HCT116 (cell line): ENCODE measurements around the gene CDH22. TPM values are rescaled to one million over a fixed set of nuclear protein-coding genes. Genes with fewer than 3 reads are reported as not detected.

Source experiments
- ATAC-seq: fragments of 200-7000 bp; cut with Tn5 transposase; 2 replicates; pipeline ENCODE4 v1.9.1; 2020; ENCODE audit warnings: mild to moderate bottlenecking, moderate library complexity
- BruUV-seq: library from RNA; stranded (reverse); fragments of 400-500 nt; replicated peaks from 2 replicates; lab custom pipeline; 2021; lab: Mats Ljungman, UMichigan
- CTCF ChIA-PET: fragments of 300-600 bp; sonication (Branson Sonifier 250); formaldehyde crosslinking; loops from one replicate; lab custom pipeline; 2021; ENCODE audit warnings: antibody characterized with exemption; lab: Charles Lee
- POLR2A ChIA-PET: fragments of 300-600, 350-600 bp; sonication (Branson Sonifier 250); formaldehyde crosslinking; loops from one replicate; lab custom pipeline; 2021; ENCODE audit warnings: antibody characterized with exemption; lab: Charles Lee
- RAD21 ChIA-PET, 2 experiments: fragments of 300-600 bp; sonication (Branson Sonifier 250); formaldehyde crosslinking; loops; one replicate each; lab custom pipeline; 2023; ENCODE audit warnings: low total read pairs in 2 of 2; ENCODE audit not compliant: uncharacterized antibody in 2 of 2, unreplicated experiment in 2 of 2, low non-redundant PET in 1 of 2; lab: Charles Lee
- DNase-seq: peaks from one replicate; pipeline ENCODE4 v3.0.0-alpha.2; 2010; ENCODE audit warnings: low read depth, low spot score
- H2AFZ ChIP-seq: fragments of 200-600 bp; shearing (Covaris generic), sonication (generic); 2 replicates; pipeline ENCODE4 v1.6.1; 2017; ENCODE audit warnings: low read depth, mixed run types, mixed read lengths, antibody characterized with exemption, low read length; ENCODE audit not compliant: poor library complexity, severe bottlenecking
- H3K27ac ChIP-seq: 2 replicates; pipeline ENCODE4 v1.5.1; 2012; ENCODE audit warnings: low read depth, low read length
- H3K27me3 ChIP-seq: fragments of 200-600 bp; sonication (generic); 2 replicates; pipeline ENCODE4 v1.6.1; 2016; ENCODE audit warnings: mixed run types, low read length, mixed read lengths; ENCODE audit not compliant: insufficient read depth
- H3K36me3 ChIP-seq, 2 experiments: fragments of 200-500 bp in 1 of 2; fragments of 200-600 bp in 1 of 2; sonication (Bioruptor generic) in 1 of 2; sonication (generic) in 1 of 2; 2 replicates each; pipeline versions ENCODE4 v1.5.1 to v1.6.1; 2014 to 2016; ENCODE audit warnings: low read length in 2 of 2, inconsistent platforms in 1 of 2, mixed read lengths in 1 of 2, mixed run types in 1 of 2; ENCODE audit not compliant: insufficient read depth in 2 of 2, control insufficient read depth in 1 of 2
- H3K4me1 ChIP-seq, 2 experiments: fragments of 200-600 bp in 1 of 2; sonication (generic) in 1 of 2; 2 replicates each; pipeline versions ENCODE4 v1.5.1 to v1.6.1; 2012 to 2017; ENCODE audit warnings: low read length in 2 of 2, inconsistent platforms in 1 of 2, mild to moderate bottlenecking in 1 of 2, mixed read lengths in 1 of 2, mixed run types in 1 of 2, moderate library complexity in 1 of 2; ENCODE audit not compliant: insufficient read depth in 2 of 2, control insufficient read depth in 1 of 2
- H3K4me2 ChIP-seq: fragments of 200-600 bp; sonication (generic); 2 replicates; pipeline ENCODE4 v1.6.1; 2017; ENCODE audit warnings: mixed run types, low read length, mixed read lengths
- H3K4me3 ChIP-seq, 2 experiments: fragments of 200-600 bp in 1 of 2; sonication (generic) in 1 of 2; replicated peaks in 1 of 2; 2 replicates each; pipeline ENCODE4 v1.5.1; 2011 to 2016; ENCODE audit warnings: low read length in 2 of 2, control low read depth in 1 of 2, low read depth in 1 of 2, mild to moderate bottlenecking in 1 of 2, mixed read lengths in 1 of 2, mixed run types in 1 of 2
- H3K79me2 ChIP-seq: fragments of 200-600 bp; sonication (generic); 2 replicates; pipeline ENCODE4 v1.6.1; 2017; ENCODE audit warnings: mild to moderate bottlenecking, mixed run types, low read length, moderate library complexity, mixed read lengths; ENCODE audit not compliant: insufficient read depth
- H3K9ac ChIP-seq: fragments of 200-600 bp; sonication (generic); 2 replicates; pipeline ENCODE4 v1.6.1; 2016; ENCODE audit warnings: low read length, mixed read lengths
- H3K9me2 ChIP-seq: fragments of 200-600 bp; sonication (generic), shearing (Covaris generic); 2 replicates; pipeline ENCODE4 v1.6.1; 2017; ENCODE audit warnings: mixed run types, mild to moderate bottlenecking, moderate library complexity; ENCODE audit not compliant: insufficient read depth
- H3K9me3 ChIP-seq, 2 experiments: fragments of 200-500 bp in 1 of 2; fragments of 200-600 bp in 1 of 2; sonication (Bioruptor generic) in 1 of 2; sonication (generic) in 1 of 2; 2 replicates each; pipeline ENCODE4 v1.6.1; 2014 to 2017; ENCODE audit warnings: low read length in 2 of 2, mixed read lengths in 2 of 2, inconsistent platforms in 1 of 2, low read depth in 1 of 2, mild to moderate bottlenecking in 1 of 2, mixed run types in 1 of 2, moderate library complexity in 1 of 2; ENCODE audit not compliant: control insufficient read depth in 1 of 2, insufficient read depth in 1 of 2
- H4K20me1 ChIP-seq: fragments of 200-600 bp; sonication (generic), shearing (Covaris generic); 2 replicates; pipeline ENCODE4 v1.6.1; 2017; ENCODE audit warnings: mixed run types, mild to moderate bottlenecking, moderate library complexity; ENCODE audit not compliant: insufficient read depth
- CBX3 ChIP-seq: IDR thresholded peaks from 2 replicates; pipeline ENCODE4 v1.6.1; 2012; ENCODE audit warnings: low read depth
- EGR1 ChIP-seq: IDR thresholded peaks from 2 replicates; pipeline ENCODE4 v1.6.1; 2012; ENCODE audit warnings: low read depth
- FOSL1 ChIP-seq: IDR thresholded peaks from 2 replicates; pipeline ENCODE4 v1.6.1; 2012; ENCODE audit warnings: low read depth
- POLR2A ChIP-seq: IDR thresholded peaks from 2 replicates; pipeline ENCODE4 v1.7.0; 2011; ENCODE audit warnings: borderline replicate concordance; ENCODE audit not compliant: insufficient read depth, insufficient read length; ENCODE audit errors: extremely low read depth
- SP1 ChIP-seq: IDR thresholded peaks from 2 replicates; pipeline ENCODE4 v1.6.1; 2012; ENCODE audit warnings: low read depth
- intact Hi-C: fragments of 100-400 bp; cut with micrococcal nuclease; formaldehyde crosslinking; loops from 2 replicates; pipeline ENCODE4 v1.10.0; 2022
- total RNA-seq: library from RNA; stranded (reverse); gene quantifications from one replicate; pipeline ENCODE4 v1.2.1, GENCODE V29; 2021; ENCODE audit not compliant: unreplicated experiment
- TF ChIP-seq, protein P1 (sequence below): IDR thresholded peaks from 2 replicates; pipeline ENCODE4 v1.6.1; 2012
- TF ChIP-seq, protein P2 (sequence below): IDR thresholded peaks from 2 replicates; pipeline ENCODE4 v1.6.1; 2012; ENCODE audit warnings: low read depth

Gene CDH22
- total RNA-seq, 1 experiment from 2014 or later: 1.8 TPM

GRCh38 chr20:46150943-46151342, 157.4 kb downstream of the CDH22 start:
- RAD21 ChIA-PET: no interaction called here
- Histone ChIP-seq H3K4me2 (no peak overlapping the region), H4K20me1 (no peaks in the 10 kb centered on the region), H3K9me3 (no peaks in the 10 kb centered on the region)
- no peak for TF ChIP-seq CBX3
- TF ChIP-seq, protein P1, sequence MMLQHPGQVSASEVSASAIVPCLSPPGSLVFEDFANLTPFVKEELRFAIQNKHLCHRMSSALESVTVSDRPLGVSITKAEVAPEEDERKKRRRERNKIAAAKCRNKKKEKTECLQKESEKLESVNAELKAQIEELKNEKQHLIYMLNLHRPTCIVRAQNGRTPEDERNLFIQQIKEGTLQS: no peak
- no peak for TF ChIP-seq SP1
- TF ChIP-seq FOSL1: no peak
- TF ChIP-seq POLR2A: no peak
- no peak for TF ChIP-seq EGR1
- TF ChIP-seq, protein P2, sequence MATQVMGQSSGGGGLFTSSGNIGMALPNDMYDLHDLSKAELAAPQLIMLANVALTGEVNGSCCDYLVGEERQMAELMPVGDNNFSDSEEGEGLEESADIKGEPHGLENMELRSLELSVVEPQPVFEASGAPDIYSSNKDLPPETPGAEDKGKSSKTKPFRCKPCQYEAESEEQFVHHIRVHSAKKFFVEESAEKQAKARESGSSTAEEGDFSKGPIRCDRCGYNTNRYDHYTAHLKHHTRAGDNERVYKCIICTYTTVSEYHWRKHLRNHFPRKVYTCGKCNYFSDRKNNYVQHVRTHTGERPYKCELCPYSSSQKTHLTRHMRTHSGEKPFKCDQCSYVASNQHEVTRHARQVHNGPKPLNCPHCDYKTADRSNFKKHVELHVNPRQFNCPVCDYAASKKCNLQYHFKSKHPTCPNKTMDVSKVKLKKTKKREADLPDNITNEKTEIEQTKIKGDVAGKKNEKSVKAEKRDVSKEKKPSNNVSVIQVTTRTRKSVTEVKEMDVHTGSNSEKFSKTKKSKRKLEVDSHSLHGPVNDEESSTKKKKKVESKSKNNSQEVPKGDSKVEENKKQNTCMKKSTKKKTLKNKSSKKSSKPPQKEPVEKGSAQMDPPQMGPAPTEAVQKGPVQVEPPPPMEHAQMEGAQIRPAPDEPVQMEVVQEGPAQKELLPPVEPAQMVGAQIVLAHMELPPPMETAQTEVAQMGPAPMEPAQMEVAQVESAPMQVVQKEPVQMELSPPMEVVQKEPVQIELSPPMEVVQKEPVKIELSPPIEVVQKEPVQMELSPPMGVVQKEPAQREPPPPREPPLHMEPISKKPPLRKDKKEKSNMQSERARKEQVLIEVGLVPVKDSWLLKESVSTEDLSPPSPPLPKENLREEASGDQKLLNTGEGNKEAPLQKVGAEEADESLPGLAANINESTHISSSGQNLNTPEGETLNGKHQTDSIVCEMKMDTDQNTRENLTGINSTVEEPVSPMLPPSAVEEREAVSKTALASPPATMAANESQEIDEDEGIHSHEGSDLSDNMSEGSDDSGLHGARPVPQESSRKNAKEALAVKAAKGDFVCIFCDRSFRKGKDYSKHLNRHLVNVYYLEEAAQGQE: no peak
- TF ChIP-seq, all 23 proteins: peak for 0
- no peaks in the 10 kb centered on the region for H3K79me2 ChIP-seq
- intact Hi-C loops: no loop called here
- BruUV-seq: no TSS peak
- no peak overlapping the region for H2AFZ ChIP-seq
- H3K27me3 ChIP-seq: no peaks in the 10 kb centered on the region; the same call in 1 of the 2 replicates
- no peaks in the 10 kb centered on the region for H3K36me3 ChIP-seq
- POLR2A ChIA-PET: no interaction called here
- H3K9me2 ChIP-seq: no peaks in the 10 kb centered on the region
- no peaks in the 10 kb centered on the region for H3K4me1 ChIP-seq
- CTCF ChIA-PET: interaction anchor here (1.2 kb wide), 1 partner anchor 23 kb away, joined by 3 read pairs; no protein-coding TSS in a partner anchor
- ATAC-seq (no peak), DNase-seq (no peak)
- no peak overlapping the region for H3K4me3 ChIP-seq
- H3K9ac ChIP-seq: no peak overlapping the region
- no peak overlapping the region for H3K27ac ChIP-seq
